LNCaP clone FGC (cell line): ENCODE measurements around the gene SPINT2.
A peak's percentile ranks its signal among the peaks of the same experiment; 100 is the strongest.

ENCODE experiments used
- DNase-seq: peaks from one replicate; pipeline ENCODE4 v3.0.0-alpha.2; 2011; ENCODE audit warnings: low read depth
- H3K4me3 ChIP-seq: 2 replicates; pipeline ENCODE4 v1.5.1; 2011; ENCODE audit warnings: mild to moderate bottlenecking, low read depth, low read length, control low read depth
- CTCF ChIP-seq: IDR thresholded peaks from 2 replicates; pipeline ENCODE4 v1.5.1; 2012; ENCODE audit warnings: mild to moderate bottlenecking; ENCODE audit not compliant: control insufficient read depth, insufficient read depth; ENCODE audit errors: extremely low read depth

SPINT2 gene

GRCh38 chr19:38264486-38265212 is at the start of gene SPINT2:
Gene SPINT2, plus strand, starts transcription at chr19:38264573. Its CDS starts 320 bp downstream, at chr19:38264893.
- peak; percentile 81 for DNase-seq
- peak within 1 kb of the TSS; percentile 77 for H3K4me3 ChIP-seq
- peak; percentile 1; the same call in 1 of the 2 replicates for TF ChIP-seq CTCF

- no peak for TF ChIP-seq CTCF
- DNase-seq = no peak
- no peak overlapping the region for H3K4me3 ChIP-seq
Measured at GRCh38 chr19:38216785-38217641, 47.4 kb upstream of the SPINT2 start.

- TF ChIP-seq CTCF = no peak
- no peak overlapping the region for H3K4me3 ChIP-seq
- DNase-seq = no peak
Measured at GRCh38 chr19:38218204-38218603, 46.2 kb upstream of the SPINT2 start.

GRCh38 chr19:38219221-38219620 is 45.2 kb upstream of the SPINT2 start:
- no peak overlapping the region for H3K4me3 ChIP-seq
- DNase-seq = no peak
- TF ChIP-seq CTCF = no peak

- no peak for TF ChIP-seq CTCF
- no peak for DNase-seq
Measured at GRCh38 chr19:38221421-38221820, 43.0 kb upstream of the SPINT2 start.

GRCh38 chr19:38221919-38222830 is 42.2 kb upstream of the SPINT2 start:
- no peak for TF ChIP-seq CTCF
- DNase-seq = no peak
- H3K4me3 ChIP-seq = no peak overlapping the region

More at GRCh38 chr19:38221421-38221820, 43.0 kb upstream of the SPINT2 start:
- H3K4me3 ChIP-seq = no peak overlapping the region
